Measurements from ENCODE around the gene USP38. TPM values are rescaled to one million over a fixed set of nuclear protein-coding genes. Genes with fewer than 3 reads are reported as not detected.

The USP38 gene
- total and polyA plus RNA-seq, 11 donors: 3.8 to 29.7 (median 20.4) TPM

DNA sequence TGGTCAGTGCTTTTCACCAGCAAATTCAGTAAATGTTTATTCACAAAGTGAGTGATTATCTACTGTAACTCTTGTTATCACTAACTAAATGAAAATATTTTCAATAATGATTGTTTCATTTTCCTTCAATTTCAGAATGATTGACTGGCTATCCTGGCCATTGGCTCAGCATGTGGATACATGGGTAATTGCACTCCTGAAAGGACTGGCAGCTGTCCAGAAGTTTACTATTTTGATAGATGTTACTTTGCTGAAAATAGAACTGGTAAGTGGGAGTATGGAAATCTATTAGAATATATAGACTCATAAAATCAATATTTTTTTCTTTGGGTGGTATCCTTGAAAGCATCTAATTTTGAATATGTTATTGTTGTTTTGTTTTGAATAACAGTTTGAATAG, 10.9 kb downstream of the USP38 start:
- intact Hi-C loops (cut with DNase I): no loop called here
- Histone ChIP-seq H3K4me1 (peaks cover 0 to 26% (median 7%) of the 10 kb centered on the region in 12 donors), H3K27ac (no peak overlapping the region), H3K27me3 (no peaks in the 10 kb centered on the region), H3K36me3 (peaks cover 0 to 100% (median 87%) of the 10 kb centered on the region in 9 donors), H3K9me3 (no peaks in the 10 kb centered on the region), H3K4me3 (no peak overlapping the region)
- TF ChIP-seq POLR2A (IDR thresholded peaks at IDR 0.05): no peak
- TF ChIP-seq, protein P1, sequence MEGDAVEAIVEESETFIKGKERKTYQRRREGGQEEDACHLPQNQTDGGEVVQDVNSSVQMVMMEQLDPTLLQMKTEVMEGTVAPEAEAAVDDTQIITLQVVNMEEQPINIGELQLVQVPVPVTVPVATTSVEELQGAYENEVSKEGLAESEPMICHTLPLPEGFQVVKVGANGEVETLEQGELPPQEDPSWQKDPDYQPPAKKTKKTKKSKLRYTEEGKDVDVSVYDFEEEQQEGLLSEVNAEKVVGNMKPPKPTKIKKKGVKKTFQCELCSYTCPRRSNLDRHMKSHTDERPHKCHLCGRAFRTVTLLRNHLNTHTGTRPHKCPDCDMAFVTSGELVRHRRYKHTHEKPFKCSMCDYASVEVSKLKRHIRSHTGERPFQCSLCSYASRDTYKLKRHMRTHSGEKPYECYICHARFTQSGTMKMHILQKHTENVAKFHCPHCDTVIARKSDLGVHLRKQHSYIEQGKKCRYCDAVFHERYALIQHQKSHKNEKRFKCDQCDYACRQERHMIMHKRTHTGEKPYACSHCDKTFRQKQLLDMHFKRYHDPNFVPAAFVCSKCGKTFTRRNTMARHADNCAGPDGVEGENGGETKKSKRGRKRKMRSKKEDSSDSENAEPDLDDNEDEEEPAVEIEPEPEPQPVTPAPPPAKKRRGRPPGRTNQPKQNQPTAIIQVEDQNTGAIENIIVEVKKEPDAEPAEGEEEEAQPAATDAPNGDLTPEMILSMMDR (IDR thresholded peaks at IDR 0.05): no peak
- DNase-seq (no peak), ATAC-seq (no peak)

DNA sequence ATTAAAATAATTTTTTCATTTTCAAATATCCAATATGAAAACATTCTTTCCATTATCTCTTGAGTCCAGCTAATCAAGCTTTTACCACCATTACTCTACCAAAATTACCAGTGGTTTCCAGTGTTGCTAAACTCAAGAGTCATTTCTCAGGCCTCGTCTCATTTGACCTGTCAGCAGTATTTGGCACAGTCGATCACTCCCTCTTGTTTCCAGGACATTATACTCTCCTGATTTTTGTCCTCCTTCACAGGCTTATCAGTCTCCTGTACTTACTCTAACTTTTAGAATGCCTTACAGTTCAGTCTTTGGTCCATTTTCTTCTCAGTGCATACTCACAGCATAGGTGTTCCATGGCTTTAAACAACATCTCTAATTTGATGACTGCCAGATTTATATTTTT, 11.6 kb downstream of the USP38 start:
- WGBS, 4 donors: 48 to 60% (median 54%) methylated on average over 2 of the region's 2 CpGs
- ATAC-seq (peak; percentile 20 to 77 (median 58)), DNase-seq (no peak)
- Histone ChIP-seq H3K4me1 (peaks cover 0 to 24% (median 4%) of the 10 kb centered on the region in 12 donors), H3K36me3 (peaks cover 0 to 100% (median 88%) of the 10 kb centered on the region in 9 donors), H3K9me3 (no peaks in the 10 kb centered on the region), H3K4me3 (no peak overlapping the region), H3K27me3 (no peaks in the 10 kb centered on the region), H3K27ac (no peak overlapping the region)
- TF ChIP-seq POLR2A (IDR thresholded peaks at IDR 0.05): no peak
- TF ChIP-seq, protein P1 (IDR thresholded peaks at IDR 0.05): no peak
- intact Hi-C loops (cut with DNase I): no loop called here

DNA sequence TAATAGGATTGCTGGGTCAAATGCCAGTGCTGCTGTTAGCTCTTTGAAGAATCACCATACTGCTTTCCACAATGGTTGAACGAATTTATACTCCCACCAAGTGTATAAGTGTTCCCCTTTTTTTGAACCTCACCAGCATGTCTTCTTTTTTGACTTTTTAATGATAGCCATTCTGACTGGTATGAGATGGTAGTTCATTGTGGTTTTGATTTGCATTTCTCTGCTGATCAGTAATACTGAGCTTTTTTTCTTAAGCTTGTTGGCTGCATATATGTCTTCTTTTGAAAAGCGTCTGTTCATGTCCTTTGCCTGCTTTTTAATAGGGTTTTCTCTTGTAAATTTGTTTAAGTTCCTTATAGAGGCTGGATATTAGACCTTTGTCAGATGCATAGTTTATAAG, 14.8 kb downstream of the USP38 start:
- Histone ChIP-seq H3K4me3 (no peak overlapping the region), H3K4me1 (peaks cover 0 to 12% (median 0%) of the 10 kb centered on the region in 12 donors), H3K9me3 (no peaks in the 10 kb centered on the region), H3K27me3 (no peaks in the 10 kb centered on the region), H3K27ac (no peak overlapping the region), H3K36me3 (peaks cover 0 to 98% (median 83%) of the 10 kb centered on the region in 9 donors)
- DNase-seq (no peak), ATAC-seq (no peak)
- TF ChIP-seq, protein P1 (IDR thresholded peaks at IDR 0.05): no peak
- no peak for TF ChIP-seq POLR2A (IDR thresholded peaks at IDR 0.05)
- intact Hi-C loops (cut with DNase I): no loop called here
- WGBS, 4 donors: 87 to 97% (median 93%) methylated on average over 2 of the region's 2 CpGs

DNA sequence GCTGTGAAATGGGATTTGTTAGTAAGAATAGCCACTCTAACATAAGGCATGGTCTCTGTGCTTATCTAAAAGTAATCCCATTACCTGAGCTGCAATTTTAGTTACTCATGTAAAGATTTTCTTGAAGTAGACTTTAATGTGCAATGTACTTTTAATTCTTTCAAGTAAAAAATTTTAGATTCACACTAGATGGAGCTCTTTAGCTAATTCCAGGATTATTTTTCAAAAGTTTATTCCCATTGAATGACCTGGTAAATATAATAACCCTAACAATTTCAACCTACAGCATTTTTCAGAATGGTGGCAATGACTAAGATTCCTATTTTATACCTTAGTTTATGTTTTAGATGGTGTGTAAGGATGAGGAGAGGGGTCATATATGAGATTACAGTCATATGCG, 18.1 kb downstream of the USP38 start:
- DNase-seq: no peak
- Histone ChIP-seq H3K27ac (no peak overlapping the region), H3K4me3 (no peak overlapping the region), H3K4me1 (peaks cover 0 to 4% (median 1%) of the 10 kb centered on the region in 12 donors), H3K9me3 (no peaks in the 10 kb centered on the region), H3K36me3 (peaks cover 0 to 91% (median 82%) of the 10 kb centered on the region in 9 donors), H3K27me3 (no peaks in the 10 kb centered on the region)
- TF ChIP-seq POLR2A (IDR thresholded peaks at IDR 0.05): no peak
- TF ChIP-seq, protein P1 (IDR thresholded peaks at IDR 0.05): peak in 11 of 12 donors; percentile 20 to 59 (median 45)
- intact Hi-C loops (cut with DNase I): loop anchor here in 6 of 10 donors (2.0 to 10.0 kb wide), 3 partner anchors 279 to 1978 kb away; partner anchors contain the start of gene ZNF330 (in 1 of the 6)
- 96 to 97% (median 97%) methylated on average over 1 of the region's 1 CpG for WGBS, 4 donors
- no peak for ATAC-seq
